ENCODE measurements around the gene SLC4A3. TPM values are rescaled to one million over a fixed set of nuclear protein-coding genes. Genes with fewer than 3 reads are reported as not detected.

Gene SLC4A3
- polyA plus RNA-seq, 1 of the 3 experiments (the other 2 are of a cell fraction), result 12.3 TPM

DNA sequence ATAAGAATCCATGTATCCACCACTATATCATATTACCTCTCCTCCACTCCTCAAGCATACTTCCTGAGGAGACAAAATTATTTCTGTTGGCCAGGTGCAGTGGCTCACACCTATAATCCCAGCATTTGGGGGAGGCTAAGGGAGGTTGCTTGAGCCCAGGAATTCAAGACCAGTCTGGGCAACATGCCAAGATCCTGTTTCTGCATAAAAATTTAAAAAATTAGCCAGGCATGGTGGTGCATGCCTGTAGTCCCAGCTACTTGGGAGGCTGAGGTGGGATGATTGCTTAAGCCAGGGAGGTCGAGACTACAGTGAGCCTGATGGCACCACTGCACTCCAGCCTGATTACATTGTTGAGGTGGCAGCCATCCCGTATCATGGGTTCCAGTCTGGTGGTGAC lies 46.1 kb upstream of the SLC4A3 start:
- no peak overlapping the region for H3K4me2 ChIP-seq
- H3K9ac ChIP-seq, result no peak overlapping the region
- no peak for TF ChIP-seq MEF2A (IDR thresholded peaks at IDR 0.05; ENCODE audit: borderline replicate concordance, low read depth)
- TF ChIP-seq, protein P1, sequence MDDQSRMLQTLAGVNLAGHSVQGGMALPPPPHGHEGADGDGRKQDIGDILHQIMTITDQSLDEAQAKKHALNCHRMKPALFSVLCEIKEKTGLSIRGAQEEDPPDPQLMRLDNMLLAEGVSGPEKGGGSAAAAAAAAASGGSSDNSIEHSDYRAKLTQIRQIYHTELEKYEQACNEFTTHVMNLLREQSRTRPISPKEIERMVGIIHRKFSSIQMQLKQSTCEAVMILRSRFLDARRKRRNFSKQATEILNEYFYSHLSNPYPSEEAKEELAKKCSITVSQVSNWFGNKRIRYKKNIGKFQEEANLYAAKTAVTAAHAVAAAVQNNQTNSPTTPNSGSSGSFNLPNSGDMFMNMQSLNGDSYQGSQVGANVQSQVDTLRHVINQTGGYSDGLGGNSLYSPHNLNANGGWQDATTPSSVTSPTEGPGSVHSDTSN (IDR thresholded peaks at IDR 0.05), result no peak
- no peak for TF ChIP-seq EZH2phosphoT487 (IDR thresholded peaks at IDR 0.05; ENCODE audit: borderline replicate concordance, low read depth)
- no peak for TF ChIP-seq RFX5 (IDR thresholded peaks at IDR 0.05; ENCODE audit: low read length)
- TF ChIP-seq JUND (IDR thresholded peaks at IDR 0.05), result no peak
- TF ChIP-seq RCOR1 (IDR thresholded peaks at IDR 0.05; ENCODE audit: low read length), result no peak
- no peak for TF ChIP-seq EP300 (IDR thresholded peaks at IDR 0.05; ENCODE audit: borderline replicate concordance in 1 of 2, low read depth in 1 of 2, low read length in 1 of 2)
- TF ChIP-seq USF2 (IDR thresholded peaks at IDR 0.05; ENCODE audit: borderline replicate concordance, low read depth, low read length), result no peak
- TF ChIP-seq POLR2AphosphoS5 (IDR thresholded peaks at IDR 0.05; ENCODE audit: low read depth, low read length), result no peak
- no peak for TF ChIP-seq NRF1 (IDR thresholded peaks at IDR 0.05; ENCODE audit: low read depth, low read length)
- TF ChIP-seq TEAD4 (IDR thresholded peaks at IDR 0.05; ENCODE audit: borderline replicate concordance, insufficient read depth), result no peak
- TF ChIP-seq GATA2 (CRISPR knock-in tag; IDR thresholded peaks at IDR 0.05), result no peak
- TF ChIP-seq FOSL2 (IDR thresholded peaks at IDR 0.05; ENCODE audit: borderline replicate concordance, low read depth), result no peak
- TF ChIP-seq USF1 (IDR thresholded peaks at IDR 0.05; ENCODE audit: borderline replicate concordance, low read depth), result no peak
- TF ChIP-seq RAD21 (IDR thresholded peaks at IDR 0.05; ENCODE audit: low read length), result no peak
- no peak for TF ChIP-seq ZBTB33 (IDR thresholded peaks at IDR 0.05; ENCODE audit: borderline replicate concordance, low read depth)
- TF ChIP-seq CHD2 (IDR thresholded peaks at IDR 0.05; ENCODE audit: low read length, partially characterized antibody), result no peak
- no peak for TF ChIP-seq MAX (IDR thresholded peaks at IDR 0.05; ENCODE audit: low read depth)
- no peak for TF ChIP-seq YY1 (IDR thresholded peaks at IDR 0.05; ENCODE audit: low read depth)
- ChIA-PET POLR2A (no interaction called here), CTCF (no interaction called here)
- DNase-seq, result no peak
- no peak overlapping the region for H2AFZ ChIP-seq (ENCODE audit: low read depth)
- no peaks in the 10 kb centered on the region for H3K9me2 ChIP-seq
- no peaks in the 10 kb centered on the region for H3K4me1 ChIP-seq (ENCODE audit: control insufficient read depth in 1 of 2, insufficient read depth in 2 of 2, low read depth in 1 of 2, low read length in 1 of 2)
- H3K27me3 ChIP-seq (ENCODE audit: insufficient read depth), result peaks cover 7% of the 10 kb centered on the region; the same call in 1 of the 2 replicates
- H3K9me3 ChIP-seq, result no peaks in the 10 kb centered on the region
- 80% methylated on average over 1 of the region's 2 CpGs for WGBS (ENCODE audit: low lambda C conversion rate)
- H3K79me2 ChIP-seq (ENCODE audit: insufficient read depth), result no peaks in the 10 kb centered on the region
- no peak overlapping the region for H3K4me3 ChIP-seq (ENCODE audit: low read depth in 2 of 2, low read length in 1 of 2)
- H4K20me1 ChIP-seq (ENCODE audit: insufficient read depth), result no peaks in the 10 kb centered on the region
- no peak overlapping the region for H3K27ac ChIP-seq (ENCODE audit: low read depth in 2 of 2, low read length in 1 of 2)
- no peaks in the 10 kb centered on the region for H3F3A ChIP-seq (replicated peaks; ENCODE audit: insufficient read depth)
- no peaks in the 10 kb centered on the region for H3K36me3 ChIP-seq (replicated peaks in 1 of 2; ENCODE audit: control insufficient read depth in 1 of 2, insufficient read depth in 2 of 2, low read length in 1 of 2)
